ENCODE measurements around the gene SLC29A2.

DNA sequence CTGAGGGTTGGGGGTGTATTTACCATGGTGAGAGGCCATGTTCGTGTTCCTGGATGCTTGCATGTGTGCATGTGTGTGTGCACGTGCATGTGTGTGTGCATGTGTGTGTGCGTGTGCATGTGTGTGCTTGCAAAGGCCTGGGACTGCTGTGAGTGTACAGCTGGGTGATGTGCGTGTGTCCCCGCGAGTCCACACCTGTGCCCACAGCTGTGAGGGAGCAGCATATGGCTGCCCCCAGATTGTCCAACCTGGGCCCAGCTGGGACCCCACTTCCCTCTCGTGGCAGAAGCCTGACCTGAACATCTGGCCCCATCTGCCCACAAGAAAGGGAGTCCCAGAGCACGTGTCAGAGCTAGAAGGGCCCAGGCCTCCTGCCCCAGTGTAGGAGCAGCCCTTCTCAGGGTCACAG is 46.3 kb downstream of the SLC29A2 start:
- TF ChIP-seq CTCF (IDR thresholded peaks at IDR 0.05), result no peak
- TF ChIP-seq POLR2A (IDR thresholded peaks at IDR 0.05), result no peak
